PC-3 (cell line): Measurements from ENCODE around the gene MIS18A. TPM values are rescaled to one million over a fixed set of nuclear protein-coding genes. Genes with fewer than 3 reads are reported as not detected.

Source experiments
- ATAC-seq: fragments of 200-7000 bp; cut with Tn5 transposase; 2 replicates; pipeline ENCODE4 v1.9.1; 2020; ENCODE audit warnings: mild to moderate bottlenecking, moderate library complexity
- BruUV-seq: library from RNA; stranded (reverse); fragments of 400-500 nt; replicated peaks from 2 replicates; lab custom pipeline; 2021; lab: Mats Ljungman, UMichigan
- CTCF ChIA-PET: fragments of 300-600 bp; sonication (Branson Sonifier 250); formaldehyde crosslinking; loops from one replicate; lab custom pipeline; 2022; ENCODE audit warnings: antibody characterized with exemption; lab: Charles Lee
- POLR2A ChIA-PET: fragments of 300-600 bp; sonication (Branson Sonifier 250); formaldehyde crosslinking; loops from one replicate; lab custom pipeline; 2022; ENCODE audit warnings: antibody characterized with exemption; ENCODE audit not compliant: unreplicated experiment; lab: Charles Lee
- DNase-seq: peaks from one replicate; pipeline ENCODE4 v3.0.0-alpha.2; 2015
- H2AFZ ChIP-seq: fragments of 300-600 bp; sonication (generic); 2 replicates; pipeline ENCODE4 v1.6.0; 2016; ENCODE audit warnings: antibody characterized with exemption, low read length
- H3F3A ChIP-seq: fragments of 300-600 bp; sonication (generic); one replicate; pipeline ENCODE4 v1.6.0; 2017; ENCODE audit warnings: antibody characterized with exemption, low read length, control low read depth, mild to moderate bottlenecking; ENCODE audit not compliant: unreplicated experiment
- H3K27ac ChIP-seq: fragments of 300-600 bp; sonication (generic); 2 replicates; pipeline ENCODE4 v1.5.1; 2016; ENCODE audit warnings: mild to moderate bottlenecking, low read length
- H3K27me3 ChIP-seq: fragments of 300-600 bp; sonication (generic); 2 replicates; pipeline ENCODE4 v1.6.1; 2016; ENCODE audit warnings: low read length, mixed read lengths
- H3K36me3 ChIP-seq: fragments of 300-600 bp; sonication (generic); 2 replicates; pipeline ENCODE4 v1.6.1; 2016; ENCODE audit warnings: low read depth, mixed run types, low read length, mixed read lengths
- H3K4me1 ChIP-seq: fragments of 300-600 bp; sonication (generic); 2 replicates; pipeline ENCODE4 v1.5.1; 2016; ENCODE audit warnings: low read length; ENCODE audit not compliant: insufficient read depth
- H3K4me2 ChIP-seq: fragments of 300-600 bp; sonication (generic); 2 replicates; pipeline ENCODE4 v1.6.0; 2016; ENCODE audit warnings: low read length
- H3K4me3 ChIP-seq: fragments of 300-600 bp; sonication (generic); 2 replicates; pipeline ENCODE4 v1.5.1; 2016; ENCODE audit warnings: mild to moderate bottlenecking, low read length, mixed read lengths
- H3K79me2 ChIP-seq: fragments of 300-600 bp; sonication (generic); 2 replicates; pipeline ENCODE4 v1.6.1; 2017; ENCODE audit warnings: low read length, mixed read lengths
- H3K9ac ChIP-seq: fragments of 300-600 bp; sonication (generic); 2 replicates; pipeline ENCODE4 v1.6.0; 2016; ENCODE audit warnings: mild to moderate bottlenecking, low read length
- H3K9me2 ChIP-seq: fragments of 300-600 bp; sonication (generic); replicated peaks from 2 replicates; pipeline ENCODE4 v1.6.1; 2016; ENCODE audit warnings: mixed run types, low read length, mixed read lengths
- H3K9me3 ChIP-seq: fragments of 300-600 bp; sonication (generic); 2 replicates; pipeline ENCODE4 v1.6.1; 2016; ENCODE audit warnings: low read length, mixed read lengths
- H4K20me1 ChIP-seq: fragments of 300-600 bp; sonication (generic); 2 replicates; pipeline ENCODE4 v1.6.1; 2016; ENCODE audit warnings: low read length, mixed read lengths
- EZH2 ChIP-seq: fragments of 300-600 bp; sonication (generic); IDR thresholded peaks from one replicate; pipeline ENCODE4 v1.6.1; 2017; ENCODE audit warnings: antibody characterized with exemption, mild to moderate bottlenecking, low read length; ENCODE audit not compliant: unreplicated experiment
- EZH2phosphoT487 ChIP-seq: fragments of 300-600 bp; sonication (generic); IDR thresholded peaks from 2 replicates; pipeline ENCODE4 v1.6.1; 2018; ENCODE audit warnings: mild to moderate bottlenecking, antibody characterized with exemption, low read length, borderline replicate concordance
- intact Hi-C: fragments of 100-400 bp; cut with micrococcal nuclease; formaldehyde crosslinking; loops from 2 replicates; pipeline ENCODE4 v1.9.0; 2023
- total RNA-seq: library from RNA; depleted of rRNA; stranded (reverse); fragments of >200 nt; gene quantifications from 2 replicates; pipeline ENCODE4 v1.2.3, GENCODE V29; 2014
- TF ChIP-seq, protein P1 (sequence below): fragments of 300-600 bp; sonication (generic); conservative IDR thresholded peaks from 2 replicates; pipeline ENCODE4 v1.5.1; 2017; ENCODE audit warnings: antibody characterized with exemption, low read depth, mild to moderate bottlenecking, low read length

MIS18A gene
- total RNA-seq, 1 experiment from 2014 or later: 42.0 TPM

DNA sequence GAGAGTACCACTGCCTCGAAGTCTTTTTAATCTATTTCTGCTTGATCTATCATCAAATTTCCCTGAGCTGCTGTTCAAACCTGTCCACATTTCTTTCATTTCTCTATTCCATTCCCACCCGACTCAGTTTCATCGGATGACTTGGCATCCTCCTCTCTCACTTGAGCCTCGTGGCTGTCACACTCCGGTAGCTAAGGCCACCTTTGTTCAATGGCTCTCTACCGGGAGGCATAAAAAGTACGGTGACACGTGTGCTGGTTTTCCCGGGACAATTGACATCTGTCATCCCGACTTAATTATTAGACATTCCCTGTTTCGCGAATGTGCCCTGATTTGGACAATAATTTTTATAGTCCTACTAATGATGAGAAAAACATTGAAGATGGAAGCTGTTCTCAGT lies 22.6 kb downstream of the MIS18A start:
- no peak for TF ChIP-seq EZH2phosphoT487
- TF ChIP-seq EZH2: no peak
- TF ChIP-seq, protein P1, sequence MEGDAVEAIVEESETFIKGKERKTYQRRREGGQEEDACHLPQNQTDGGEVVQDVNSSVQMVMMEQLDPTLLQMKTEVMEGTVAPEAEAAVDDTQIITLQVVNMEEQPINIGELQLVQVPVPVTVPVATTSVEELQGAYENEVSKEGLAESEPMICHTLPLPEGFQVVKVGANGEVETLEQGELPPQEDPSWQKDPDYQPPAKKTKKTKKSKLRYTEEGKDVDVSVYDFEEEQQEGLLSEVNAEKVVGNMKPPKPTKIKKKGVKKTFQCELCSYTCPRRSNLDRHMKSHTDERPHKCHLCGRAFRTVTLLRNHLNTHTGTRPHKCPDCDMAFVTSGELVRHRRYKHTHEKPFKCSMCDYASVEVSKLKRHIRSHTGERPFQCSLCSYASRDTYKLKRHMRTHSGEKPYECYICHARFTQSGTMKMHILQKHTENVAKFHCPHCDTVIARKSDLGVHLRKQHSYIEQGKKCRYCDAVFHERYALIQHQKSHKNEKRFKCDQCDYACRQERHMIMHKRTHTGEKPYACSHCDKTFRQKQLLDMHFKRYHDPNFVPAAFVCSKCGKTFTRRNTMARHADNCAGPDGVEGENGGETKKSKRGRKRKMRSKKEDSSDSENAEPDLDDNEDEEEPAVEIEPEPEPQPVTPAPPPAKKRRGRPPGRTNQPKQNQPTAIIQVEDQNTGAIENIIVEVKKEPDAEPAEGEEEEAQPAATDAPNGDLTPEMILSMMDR: no peak
- no TSS peak for BruUV-seq
- H3K9ac ChIP-seq: no peak overlapping the region
- no peaks in the 10 kb centered on the region for H3K9me2 ChIP-seq
- H3K79me2 ChIP-seq: no peaks in the 10 kb centered on the region
- DNase-seq (no peak), ATAC-seq (no peak)
- intact Hi-C loops: no loop called here
- H3K27me3 ChIP-seq: peaks cover 26% of the 10 kb centered on the region
- ChIA-PET POLR2A (no interaction called here), CTCF (interaction anchor here (0.7 kb wide), 1 partner anchor 74 kb away, joined by 4 read pairs; no protein-coding TSS in a partner anchor)
- no peaks in the 10 kb centered on the region for H3K9me3 ChIP-seq
- no peaks in the 10 kb centered on the region for H4K20me1 ChIP-seq
- H2AFZ ChIP-seq: no peak overlapping the region
- H3K36me3 ChIP-seq: no peaks in the 10 kb centered on the region
- H3K4me3 ChIP-seq: no peak overlapping the region
- no peak overlapping the region for H3K4me2 ChIP-seq
- H3K27ac ChIP-seq: no peak overlapping the region
- no peaks in the 10 kb centered on the region for H3F3A ChIP-seq
- peaks cover 14% of the 10 kb centered on the region for H3K4me1 ChIP-seq

DNA sequence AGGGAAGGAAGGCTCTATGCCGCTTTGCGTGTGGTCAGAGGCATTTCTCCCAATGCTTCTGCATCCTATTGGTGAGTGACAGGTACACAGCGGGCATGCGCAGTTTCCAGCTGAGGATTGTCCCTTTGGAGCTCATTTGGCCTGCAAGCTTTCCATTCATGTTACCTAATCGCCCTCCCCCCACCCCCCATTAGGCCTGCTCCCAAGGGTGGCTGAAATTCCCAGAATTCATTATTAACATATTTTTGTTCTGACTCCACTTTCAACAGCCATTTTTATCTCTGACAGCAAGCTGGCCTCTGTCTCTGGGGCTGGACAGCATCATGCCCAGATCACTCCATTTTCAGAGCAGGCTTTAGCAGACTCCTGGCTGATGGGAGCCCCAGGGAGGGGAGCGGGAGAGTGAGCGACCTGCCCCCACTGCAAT lies 25.6 kb downstream of the MIS18A start:
- ChIA-PET CTCF (no interaction called here), POLR2A (no interaction called here)
- H3K4me3 ChIP-seq: no peak overlapping the region
- intact Hi-C loops: no loop called here
- TF ChIP-seq EZH2: no peak
- TF ChIP-seq, protein P1: no peak
- no peak for TF ChIP-seq EZH2phosphoT487
- no peak overlapping the region for H2AFZ ChIP-seq
- H3F3A ChIP-seq: no peaks in the 10 kb centered on the region
- H3K36me3 ChIP-seq: no peaks in the 10 kb centered on the region
- H3K9me2 ChIP-seq: no peaks in the 10 kb centered on the region
- DNase-seq: no peak
- no peaks in the 10 kb centered on the region for H3K9me3 ChIP-seq
- H4K20me1 ChIP-seq: no peaks in the 10 kb centered on the region
- BruUV-seq: no TSS peak
- H3K4me1 ChIP-seq: peaks cover 14% of the 10 kb centered on the region
- H3K27ac ChIP-seq: no peak overlapping the region
- peaks cover 56% of the 10 kb centered on the region for H3K27me3 ChIP-seq
- H3K4me2 ChIP-seq: no peak overlapping the region
- no peak overlapping the region for H3K9ac ChIP-seq
- ATAC-seq: no peak
- no peaks in the 10 kb centered on the region for H3K79me2 ChIP-seq

DNA sequence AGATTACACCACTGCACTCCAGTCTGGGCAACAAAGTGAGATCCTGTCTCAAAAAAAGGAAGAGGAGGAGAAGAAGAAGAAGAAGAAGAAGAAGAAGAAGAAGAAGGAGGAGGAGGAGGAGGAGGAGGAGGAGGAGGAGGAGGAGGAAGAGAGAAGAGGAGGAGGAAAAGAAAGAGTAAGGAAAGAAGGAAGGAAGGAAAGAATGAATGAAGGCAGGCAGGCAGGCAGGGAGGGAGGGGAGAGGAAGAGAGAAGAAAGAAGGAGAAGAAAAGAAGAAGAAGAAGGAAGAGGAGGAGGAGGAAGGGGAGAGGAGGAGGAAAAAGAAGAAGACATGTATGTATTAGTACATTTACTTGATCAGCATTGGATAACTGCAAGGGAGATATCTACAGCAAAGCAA lies 26.7 kb downstream of the MIS18A start:
- Histone ChIP-seq H2AFZ (no peak overlapping the region), H3K9me3 (no peaks in the 10 kb centered on the region), H3K27me3 (peaks cover 67% of the 10 kb centered on the region), H3K27ac (no peak overlapping the region), H3K4me1 (peaks cover 5% of the 10 kb centered on the region; the same call in 1 of the 2 replicates), H3K36me3 (no peaks in the 10 kb centered on the region), H3K4me2 (no peak overlapping the region), H3K9me2 (no peaks in the 10 kb centered on the region), H3K4me3 (no peak overlapping the region), H3F3A (no peaks in the 10 kb centered on the region), H3K79me2 (no peaks in the 10 kb centered on the region), H3K9ac (no peak overlapping the region), H4K20me1 (no peaks in the 10 kb centered on the region)
- no TSS peak for BruUV-seq
- DNase-seq (no peak), ATAC-seq (no peak)
- intact Hi-C loops: no loop called here
- ChIA-PET CTCF (no interaction called here), POLR2A (no interaction called here)
- no peak for TF ChIP-seq EZH2
- TF ChIP-seq EZH2phosphoT487: no peak
- TF ChIP-seq, protein P1: no peak
